Measurements from ENCODE around the gene CDK2AP2. TPM values are rescaled to one million over a fixed set of nuclear protein-coding genes. Genes with fewer than 3 reads are reported as not detected.

The CDK2AP2 gene
- total and polyA plus RNA-seq, 2 experiments from 2014 or later = 48.6 to 120 TPM

DNA sequence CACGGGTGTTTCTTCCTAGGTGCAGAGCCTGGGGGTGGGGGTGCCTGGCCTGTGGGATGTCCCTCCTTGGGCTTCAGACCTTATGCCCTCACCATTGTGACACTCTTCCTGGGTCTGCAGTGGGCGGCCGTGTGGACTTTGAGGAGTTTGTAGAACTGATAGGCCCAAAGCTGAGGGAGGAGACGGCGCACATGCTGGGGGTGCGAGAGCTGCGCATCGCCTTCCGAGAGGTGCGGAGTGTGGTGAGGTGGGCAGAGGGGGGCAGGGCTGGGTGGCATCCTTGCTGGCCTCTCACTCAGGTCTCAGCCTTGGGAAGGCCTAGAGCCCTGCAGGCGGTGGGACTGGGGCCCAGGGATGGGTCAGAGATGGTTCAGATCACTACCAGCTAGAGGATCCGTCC, 50.5 kb downstream of the CDK2AP2 start:
- Histone ChIP-seq H3F3A (replicated peaks; ENCODE audit: low read depth) (no peaks in the 10 kb centered on the region), H3K4me3 (no peak overlapping the region), H3K4me2 (no peak overlapping the region), H3K27me3 (ENCODE audit: insufficient read depth) (no peaks in the 10 kb centered on the region), H3K27ac (ENCODE audit: low read depth) (no peak overlapping the region), H3K4me1 (ENCODE audit: insufficient read depth) (no peaks in the 10 kb centered on the region), H4K20me1 (replicated peaks; ENCODE audit: insufficient read depth) (no peaks in the 10 kb centered on the region), H2AFZ (no peak overlapping the region), H3K9me2 (ENCODE audit: insufficient read depth) (no peaks in the 10 kb centered on the region), H3K36me3 (ENCODE audit: insufficient read depth) (no peaks in the 10 kb centered on the region), H3K79me2 (replicated peaks; ENCODE audit: insufficient read depth) (no peaks in the 10 kb centered on the region)
- H3K36me3 Mint-ChIP-seq (ENCODE audit: low read depth) = no peaks in the 10 kb centered on the region
- H3K4me3 Mint-ChIP-seq = no peak overlapping the region
- no peak for DNase-seq (ENCODE audit: low spot score)
- no peaks in the 10 kb centered on the region for H3K4me1 Mint-ChIP-seq
- peaks cover 4% of the 10 kb centered on the region for H3K27me3 Mint-ChIP-seq (ENCODE audit: insufficient read depth, low read depth, poor library complexity)
- TF ChIP-seq ZNF331 (CRISPR knock-in tag; IDR thresholded peaks at IDR 0.05; ENCODE audit: low read depth) (no peak), EZH2 (IDR thresholded peaks at IDR 0.05; ENCODE audit: low read depth, unreplicated experiment) (no peak), CREB1 (CRISPR knock-in tag; IDR thresholded peaks at IDR 0.05; ENCODE audit: low read depth) (no peak), NANOG (IDR thresholded peaks at IDR 0.05; ENCODE audit: borderline replicate concordance) (no peak), POLR2AphosphoS5 (IDR thresholded peaks at IDR 0.05; ENCODE audit: low read depth) (no peak), ZNF114 (CRISPR knock-in tag; IDR thresholded peaks at IDR 0.05) (no peak), EZH2phosphoT487 (IDR thresholded peaks at IDR 0.05; ENCODE audit: unreplicated experiment) (no peak), JUNB (IDR thresholded peaks at IDR 0.05; ENCODE audit: unreplicated experiment) (no peak), STAT1 (IDR thresholded peaks at IDR 0.05; ENCODE audit: unreplicated experiment) (no peak)
- TF ChIP-seq, protein P1, sequence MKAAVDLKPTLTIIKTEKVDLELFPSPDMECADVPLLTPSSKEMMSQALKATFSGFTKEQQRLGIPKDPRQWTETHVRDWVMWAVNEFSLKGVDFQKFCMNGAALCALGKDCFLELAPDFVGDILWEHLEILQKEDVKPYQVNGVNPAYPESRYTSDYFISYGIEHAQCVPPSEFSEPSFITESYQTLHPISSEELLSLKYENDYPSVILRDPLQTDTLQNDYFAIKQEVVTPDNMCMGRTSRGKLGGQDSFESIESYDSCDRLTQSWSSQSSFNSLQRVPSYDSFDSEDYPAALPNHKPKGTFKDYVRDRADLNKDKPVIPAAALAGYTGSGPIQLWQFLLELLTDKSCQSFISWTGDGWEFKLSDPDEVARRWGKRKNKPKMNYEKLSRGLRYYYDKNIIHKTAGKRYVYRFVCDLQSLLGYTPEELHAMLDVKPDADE (IDR thresholded peaks at IDR 0.05) = no peak
- TF ChIP-seq, protein P2, sequence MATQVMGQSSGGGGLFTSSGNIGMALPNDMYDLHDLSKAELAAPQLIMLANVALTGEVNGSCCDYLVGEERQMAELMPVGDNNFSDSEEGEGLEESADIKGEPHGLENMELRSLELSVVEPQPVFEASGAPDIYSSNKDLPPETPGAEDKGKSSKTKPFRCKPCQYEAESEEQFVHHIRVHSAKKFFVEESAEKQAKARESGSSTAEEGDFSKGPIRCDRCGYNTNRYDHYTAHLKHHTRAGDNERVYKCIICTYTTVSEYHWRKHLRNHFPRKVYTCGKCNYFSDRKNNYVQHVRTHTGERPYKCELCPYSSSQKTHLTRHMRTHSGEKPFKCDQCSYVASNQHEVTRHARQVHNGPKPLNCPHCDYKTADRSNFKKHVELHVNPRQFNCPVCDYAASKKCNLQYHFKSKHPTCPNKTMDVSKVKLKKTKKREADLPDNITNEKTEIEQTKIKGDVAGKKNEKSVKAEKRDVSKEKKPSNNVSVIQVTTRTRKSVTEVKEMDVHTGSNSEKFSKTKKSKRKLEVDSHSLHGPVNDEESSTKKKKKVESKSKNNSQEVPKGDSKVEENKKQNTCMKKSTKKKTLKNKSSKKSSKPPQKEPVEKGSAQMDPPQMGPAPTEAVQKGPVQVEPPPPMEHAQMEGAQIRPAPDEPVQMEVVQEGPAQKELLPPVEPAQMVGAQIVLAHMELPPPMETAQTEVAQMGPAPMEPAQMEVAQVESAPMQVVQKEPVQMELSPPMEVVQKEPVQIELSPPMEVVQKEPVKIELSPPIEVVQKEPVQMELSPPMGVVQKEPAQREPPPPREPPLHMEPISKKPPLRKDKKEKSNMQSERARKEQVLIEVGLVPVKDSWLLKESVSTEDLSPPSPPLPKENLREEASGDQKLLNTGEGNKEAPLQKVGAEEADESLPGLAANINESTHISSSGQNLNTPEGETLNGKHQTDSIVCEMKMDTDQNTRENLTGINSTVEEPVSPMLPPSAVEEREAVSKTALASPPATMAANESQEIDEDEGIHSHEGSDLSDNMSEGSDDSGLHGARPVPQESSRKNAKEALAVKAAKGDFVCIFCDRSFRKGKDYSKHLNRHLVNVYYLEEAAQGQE (IDR thresholded peaks at IDR 0.05; ENCODE audit: unreplicated experiment) = no peak
- TF ChIP-seq, protein P3, sequence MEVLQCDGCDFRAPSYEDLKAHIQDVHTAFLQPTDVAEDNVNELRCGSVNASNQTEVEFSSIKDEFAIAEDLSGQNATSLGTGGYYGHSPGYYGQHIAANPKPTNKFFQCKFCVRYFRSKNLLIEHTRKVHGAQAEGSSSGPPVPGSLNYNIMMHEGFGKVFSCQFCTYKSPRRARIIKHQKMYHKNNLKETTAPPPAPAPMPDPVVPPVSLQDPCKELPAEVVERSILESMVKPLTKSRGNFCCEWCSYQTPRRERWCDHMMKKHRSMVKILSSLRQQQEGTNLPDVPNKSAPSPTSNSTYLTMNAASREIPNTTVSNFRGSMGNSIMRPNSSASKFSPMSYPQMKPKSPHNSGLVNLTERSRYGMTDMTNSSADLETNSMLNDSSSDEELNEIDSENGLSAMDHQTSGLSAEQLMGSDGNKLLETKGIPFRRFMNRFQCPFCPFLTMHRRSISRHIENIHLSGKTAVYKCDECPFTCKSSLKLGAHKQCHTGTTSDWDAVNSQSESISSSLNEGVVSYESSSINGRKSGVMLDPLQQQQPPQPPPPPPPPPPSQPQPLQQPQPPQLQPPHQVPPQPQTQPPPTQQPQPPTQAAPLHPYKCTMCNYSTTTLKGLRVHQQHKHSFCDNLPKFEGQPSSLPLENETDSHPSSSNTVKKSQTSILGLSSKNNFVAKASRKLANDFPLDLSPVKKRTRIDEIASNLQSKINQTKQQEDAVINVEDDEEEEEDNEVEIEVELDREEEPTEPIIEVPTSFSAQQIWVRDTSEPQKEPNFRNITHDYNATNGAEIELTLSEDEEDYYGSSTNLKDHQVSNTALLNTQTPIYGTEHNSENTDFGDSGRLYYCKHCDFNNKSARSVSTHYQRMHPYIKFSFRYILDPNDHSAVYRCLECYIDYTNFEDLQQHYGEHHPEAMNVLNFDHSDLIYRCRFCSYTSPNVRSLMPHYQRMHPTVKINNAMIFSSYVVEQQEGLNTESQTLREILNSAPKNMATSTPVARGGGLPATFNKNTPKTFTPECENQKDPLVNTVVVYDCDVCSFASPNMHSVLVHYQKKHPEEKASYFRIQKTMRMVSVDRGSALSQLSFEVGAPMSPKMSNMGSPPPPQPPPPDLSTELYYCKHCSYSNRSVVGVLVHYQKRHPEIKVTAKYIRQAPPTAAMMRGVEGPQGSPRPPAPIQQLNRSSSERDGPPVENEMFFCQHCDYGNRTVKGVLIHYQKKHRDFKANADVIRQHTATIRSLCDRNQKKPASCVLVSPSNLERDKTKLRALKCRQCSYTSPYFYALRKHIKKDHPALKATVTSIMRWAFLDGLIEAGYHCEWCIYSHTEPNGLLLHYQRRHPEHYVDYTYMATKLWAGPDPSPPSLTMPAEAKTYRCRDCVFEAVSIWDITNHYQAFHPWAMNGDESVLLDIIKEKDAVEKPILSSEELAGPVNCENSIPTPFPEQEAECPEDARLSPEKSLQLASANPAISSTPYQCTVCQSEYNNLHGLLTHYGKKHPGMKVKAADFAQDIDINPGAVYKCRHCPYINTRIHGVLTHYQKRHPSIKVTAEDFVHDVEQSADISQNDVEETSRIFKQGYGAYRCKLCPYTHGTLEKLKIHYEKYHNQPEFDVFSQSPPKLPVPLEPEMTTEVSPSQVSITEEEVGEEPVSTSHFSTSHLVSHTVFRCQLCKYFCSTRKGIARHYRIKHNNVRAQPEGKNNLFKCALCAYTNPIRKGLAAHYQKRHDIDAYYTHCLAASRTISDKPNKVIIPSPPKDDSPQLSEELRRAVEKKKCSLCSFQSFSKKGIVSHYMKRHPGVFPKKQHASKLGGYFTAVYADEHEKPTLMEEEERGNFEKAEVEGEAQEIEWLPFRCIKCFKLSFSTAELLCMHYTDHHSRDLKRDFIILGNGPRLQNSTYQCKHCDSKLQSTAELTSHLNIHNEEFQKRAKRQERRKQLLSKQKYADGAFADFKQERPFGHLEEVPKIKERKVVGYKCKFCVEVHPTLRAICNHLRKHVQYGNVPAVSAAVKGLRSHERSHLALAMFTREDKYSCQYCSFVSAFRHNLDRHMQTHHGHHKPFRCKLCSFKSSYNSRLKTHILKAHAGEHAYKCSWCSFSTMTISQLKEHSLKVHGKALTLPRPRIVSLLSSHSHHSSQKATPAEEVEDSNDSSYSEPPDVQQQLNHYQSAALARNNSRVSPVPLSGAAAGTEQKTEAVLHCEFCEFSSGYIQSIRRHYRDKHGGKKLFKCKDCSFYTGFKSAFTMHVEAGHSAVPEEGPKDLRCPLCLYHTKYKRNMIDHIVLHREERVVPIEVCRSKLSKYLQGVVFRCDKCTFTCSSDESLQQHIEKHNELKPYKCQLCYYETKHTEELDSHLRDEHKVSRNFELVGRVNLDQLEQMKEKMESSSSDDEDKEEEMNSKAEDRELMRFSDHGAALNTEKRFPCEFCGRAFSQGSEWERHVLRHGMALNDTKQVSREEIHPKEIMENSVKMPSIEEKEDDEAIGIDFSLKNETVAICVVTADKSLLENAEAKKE (CRISPR knock-in tag; IDR thresholded peaks at IDR 0.05) = no peak
- TF ChIP-seq, protein P4, sequence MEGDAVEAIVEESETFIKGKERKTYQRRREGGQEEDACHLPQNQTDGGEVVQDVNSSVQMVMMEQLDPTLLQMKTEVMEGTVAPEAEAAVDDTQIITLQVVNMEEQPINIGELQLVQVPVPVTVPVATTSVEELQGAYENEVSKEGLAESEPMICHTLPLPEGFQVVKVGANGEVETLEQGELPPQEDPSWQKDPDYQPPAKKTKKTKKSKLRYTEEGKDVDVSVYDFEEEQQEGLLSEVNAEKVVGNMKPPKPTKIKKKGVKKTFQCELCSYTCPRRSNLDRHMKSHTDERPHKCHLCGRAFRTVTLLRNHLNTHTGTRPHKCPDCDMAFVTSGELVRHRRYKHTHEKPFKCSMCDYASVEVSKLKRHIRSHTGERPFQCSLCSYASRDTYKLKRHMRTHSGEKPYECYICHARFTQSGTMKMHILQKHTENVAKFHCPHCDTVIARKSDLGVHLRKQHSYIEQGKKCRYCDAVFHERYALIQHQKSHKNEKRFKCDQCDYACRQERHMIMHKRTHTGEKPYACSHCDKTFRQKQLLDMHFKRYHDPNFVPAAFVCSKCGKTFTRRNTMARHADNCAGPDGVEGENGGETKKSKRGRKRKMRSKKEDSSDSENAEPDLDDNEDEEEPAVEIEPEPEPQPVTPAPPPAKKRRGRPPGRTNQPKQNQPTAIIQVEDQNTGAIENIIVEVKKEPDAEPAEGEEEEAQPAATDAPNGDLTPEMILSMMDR (conservative IDR thresholded peaks at IDR 0.05; ENCODE audit: low read depth in 2 of 2) = no peak
- H3K27ac Mint-ChIP-seq = no peak overlapping the region
- no peak for ATAC-seq
- no peaks in the 10 kb centered on the region for H3K9me3 Mint-ChIP-seq

Measured in GM23338 (cell line).